ENCODE data around the gene KRT86.
"Not testable (repeated sequence)": the region's sequence is repeated elsewhere in the genome, so short reads cannot be mapped to it uniquely, and the experiment has no call there.

Gene KRT86

DNA sequence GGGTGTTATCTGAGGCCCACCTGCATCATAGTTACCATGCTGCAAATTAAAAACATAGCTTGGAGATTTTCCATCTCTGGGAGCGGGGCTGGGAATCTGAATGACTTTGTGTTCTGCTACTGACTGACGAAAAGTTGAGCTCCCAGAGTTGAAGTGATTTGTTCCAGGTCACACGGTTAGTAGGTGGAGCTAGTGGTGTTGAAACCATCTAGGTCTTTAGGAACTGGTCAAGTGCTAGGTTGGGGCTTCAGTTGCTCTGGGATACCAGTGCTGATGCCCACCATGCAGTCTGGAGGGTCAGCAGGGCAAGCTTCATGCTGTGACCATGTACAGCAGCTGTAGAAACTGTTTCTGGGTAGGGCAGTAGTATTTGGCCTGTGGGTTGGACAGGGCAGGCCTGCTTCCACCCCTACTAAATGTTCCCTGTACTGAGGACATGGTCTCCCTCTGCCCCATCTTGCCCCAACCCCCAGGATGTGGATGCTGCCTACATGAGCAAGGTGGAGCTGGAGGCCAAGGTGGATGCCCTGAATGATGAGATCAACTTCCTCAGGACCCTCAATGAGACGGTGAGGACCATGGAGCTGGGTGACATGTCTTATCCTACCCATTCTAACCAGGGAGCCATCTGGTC, 36.1 kb upstream of the KRT86 start:
- Histone ChIP-seq H3K4me3 (ENCODE audit: low read depth, low read length) (no peak overlapping the region), H3K27ac (no peak overlapping the region), H3K27me3 (replicated peaks) (no peaks in the 10 kb centered on the region), H3K36me3 (replicated peaks) (peaks cover 6% of the 10 kb centered on the region)
- TF ChIP-seq, protein P1, sequence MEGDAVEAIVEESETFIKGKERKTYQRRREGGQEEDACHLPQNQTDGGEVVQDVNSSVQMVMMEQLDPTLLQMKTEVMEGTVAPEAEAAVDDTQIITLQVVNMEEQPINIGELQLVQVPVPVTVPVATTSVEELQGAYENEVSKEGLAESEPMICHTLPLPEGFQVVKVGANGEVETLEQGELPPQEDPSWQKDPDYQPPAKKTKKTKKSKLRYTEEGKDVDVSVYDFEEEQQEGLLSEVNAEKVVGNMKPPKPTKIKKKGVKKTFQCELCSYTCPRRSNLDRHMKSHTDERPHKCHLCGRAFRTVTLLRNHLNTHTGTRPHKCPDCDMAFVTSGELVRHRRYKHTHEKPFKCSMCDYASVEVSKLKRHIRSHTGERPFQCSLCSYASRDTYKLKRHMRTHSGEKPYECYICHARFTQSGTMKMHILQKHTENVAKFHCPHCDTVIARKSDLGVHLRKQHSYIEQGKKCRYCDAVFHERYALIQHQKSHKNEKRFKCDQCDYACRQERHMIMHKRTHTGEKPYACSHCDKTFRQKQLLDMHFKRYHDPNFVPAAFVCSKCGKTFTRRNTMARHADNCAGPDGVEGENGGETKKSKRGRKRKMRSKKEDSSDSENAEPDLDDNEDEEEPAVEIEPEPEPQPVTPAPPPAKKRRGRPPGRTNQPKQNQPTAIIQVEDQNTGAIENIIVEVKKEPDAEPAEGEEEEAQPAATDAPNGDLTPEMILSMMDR (IDR thresholded peaks at IDR 0.05; ENCODE audit: low read depth, low read length, missing control alignments): no peak
- DNase-seq: no peak
- in situ Hi-C loops (cut with HindIII; ENCODE audit: low pct_ligation_motif_present, low sequenced_read_pairs): no loop called here

DNA sequence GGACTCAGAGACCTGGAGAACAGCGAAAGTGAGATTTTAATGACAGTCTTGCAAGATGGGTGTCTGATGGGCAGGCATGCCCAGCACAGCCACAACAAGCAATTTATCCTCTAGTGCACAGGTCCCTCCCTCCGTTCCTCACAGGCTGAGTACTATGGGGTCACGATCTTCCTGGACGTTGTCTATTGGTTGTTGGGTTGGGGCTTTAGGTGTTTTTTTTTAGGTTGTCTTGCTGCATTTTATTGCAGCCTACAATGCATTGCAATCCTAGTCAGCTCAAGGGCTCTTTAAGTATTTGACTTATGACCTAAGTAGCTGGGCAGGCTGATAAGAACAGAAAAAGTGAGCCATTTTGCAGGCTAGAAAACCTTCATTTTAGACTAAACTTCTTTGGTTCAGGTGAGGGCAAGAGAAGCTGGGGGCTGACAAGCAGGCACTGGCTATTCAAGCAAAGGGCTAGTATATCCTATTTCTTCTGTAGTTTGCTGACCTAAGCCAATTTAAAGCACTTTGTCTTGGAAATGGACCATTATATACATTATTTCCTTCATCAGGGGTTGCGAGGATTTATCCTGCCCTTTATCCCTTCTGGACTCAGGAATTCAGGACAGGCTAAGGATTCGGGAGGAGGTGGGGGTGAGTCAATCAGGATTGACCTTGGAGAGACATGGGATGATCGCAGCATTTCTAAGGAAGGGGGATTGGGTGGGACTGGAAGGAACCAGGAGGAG, 35.4 kb upstream of the KRT86 start:
- in situ Hi-C loops (cut with HindIII; ENCODE audit: low pct_ligation_motif_present, low sequenced_read_pairs): no loop called here
- Histone ChIP-seq H3K4me3 (ENCODE audit: low read depth, low read length) (no peak overlapping the region), H3K36me3 (replicated peaks) (peaks cover 6% of the 10 kb centered on the region), H3K27me3 (replicated peaks) (no peaks in the 10 kb centered on the region), H3K27ac (no peak overlapping the region)
- TF ChIP-seq, protein P1 (IDR thresholded peaks at IDR 0.05; ENCODE audit: low read depth, low read length, missing control alignments): no peak
- DNase-seq: no peak

DNA sequence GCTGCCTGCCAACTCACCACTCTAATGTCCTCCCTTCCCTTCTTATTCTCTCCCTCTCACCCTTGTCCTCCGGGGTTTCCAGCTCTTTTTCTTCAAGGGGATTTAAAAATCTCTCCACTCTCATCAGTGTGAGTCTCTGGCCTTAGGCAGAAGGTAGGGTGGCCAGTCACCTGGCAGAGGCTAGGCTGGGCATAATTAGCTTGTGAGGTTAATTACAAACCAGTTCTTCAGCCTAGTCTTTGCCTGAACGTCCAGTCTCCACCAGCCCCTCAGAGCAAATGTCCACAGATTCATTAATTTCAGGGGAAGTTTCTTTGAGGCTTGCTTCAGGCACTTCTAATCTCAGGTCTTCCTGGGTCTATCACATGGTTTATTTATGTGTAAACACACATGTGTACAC, 34.7 kb upstream of the KRT86 start:
- in situ Hi-C loops (cut with HindIII; ENCODE audit: low pct_ligation_motif_present, low sequenced_read_pairs): no loop called here
- TF ChIP-seq, protein P1 (IDR thresholded peaks at IDR 0.05; ENCODE audit: low read depth, low read length, missing control alignments): no peak

DNA sequence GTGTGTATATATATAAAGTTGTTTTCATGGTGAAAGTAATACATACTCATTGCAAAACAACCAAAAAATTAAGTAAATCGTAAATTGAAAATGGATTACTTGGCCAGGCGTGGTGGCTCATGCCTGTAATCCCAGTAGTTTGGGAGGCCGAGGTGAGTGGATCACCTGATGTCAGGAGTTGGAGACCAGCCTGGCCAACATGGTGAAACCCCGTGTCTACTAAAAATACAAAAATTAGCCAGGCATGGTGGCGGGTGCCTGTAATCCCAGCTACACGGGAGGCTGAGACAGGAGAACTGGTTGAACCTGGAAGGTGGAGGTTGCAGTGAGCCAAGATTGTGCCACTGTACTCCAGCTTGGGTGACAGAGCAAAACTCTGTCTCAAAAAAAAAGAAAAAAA, 34.2 kb upstream of the KRT86 start:
- H3K4me3 ChIP-seq (ENCODE audit: low read depth, low read length); H3K36me3 ChIP-seq (replicated peaks); in situ Hi-C loops (cut with HindIII; ENCODE audit: low pct_ligation_motif_present, low sequenced_read_pairs); DNase-seq; H3K27me3 ChIP-seq (replicated peaks); H3K27ac ChIP-seq: not testable (repeated sequence)

More for the DNA sequence above, 34.7 kb upstream of the KRT86 start:
- no peak for DNase-seq
- Histone ChIP-seq H3K36me3 (replicated peaks) (peaks cover 6% of the 10 kb centered on the region), H3K4me3 (ENCODE audit: low read depth, low read length) (no peak overlapping the region), H3K27ac (no peak overlapping the region), H3K27me3 (replicated peaks) (no peaks in the 10 kb centered on the region)

DNA sequence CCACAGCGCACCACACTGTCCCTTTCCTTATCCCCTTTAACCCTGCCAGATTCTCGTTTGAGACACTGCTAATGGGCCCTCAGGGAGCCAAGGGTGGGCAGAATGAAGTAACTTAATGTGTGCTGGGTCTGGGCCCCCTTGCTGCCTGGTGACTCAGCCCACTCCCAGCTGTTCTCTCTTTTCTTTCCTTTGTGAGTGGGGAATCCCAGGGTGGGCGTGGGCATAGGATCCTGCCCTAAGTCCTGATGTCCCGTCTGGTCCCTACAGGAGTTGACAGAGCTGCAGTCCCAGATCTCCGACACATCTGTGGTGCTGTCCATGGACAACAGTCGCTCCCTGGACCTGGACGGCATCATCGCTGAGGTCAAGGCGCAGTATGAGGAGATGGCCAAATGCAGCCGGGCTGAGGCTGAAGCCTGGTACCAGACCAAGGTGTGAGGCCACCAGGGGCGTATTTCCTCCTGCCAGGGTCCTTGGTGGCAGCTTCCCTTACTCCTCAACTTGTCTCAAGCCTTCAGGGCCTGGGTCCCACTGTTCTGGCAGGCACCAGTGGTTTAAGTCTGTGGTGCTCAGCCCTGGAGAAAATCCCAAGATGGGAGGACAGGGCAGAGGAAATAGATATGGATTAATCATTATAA, 33.1 kb upstream of the KRT86 start:
- in situ Hi-C loops (cut with HindIII; ENCODE audit: low pct_ligation_motif_present, low sequenced_read_pairs): no loop called here
- TF ChIP-seq, protein P1 (IDR thresholded peaks at IDR 0.05; ENCODE audit: low read depth, low read length, missing control alignments): no peak
- no peaks in the 10 kb centered on the region for H3K27me3 ChIP-seq (replicated peaks)
- peaks cover 6% of the 10 kb centered on the region for H3K36me3 ChIP-seq (replicated peaks)
- no peak for DNase-seq
- H3K27ac ChIP-seq: no peak overlapping the region
- no peak overlapping the region for H3K4me3 ChIP-seq (ENCODE audit: low read depth, low read length)

DNA sequence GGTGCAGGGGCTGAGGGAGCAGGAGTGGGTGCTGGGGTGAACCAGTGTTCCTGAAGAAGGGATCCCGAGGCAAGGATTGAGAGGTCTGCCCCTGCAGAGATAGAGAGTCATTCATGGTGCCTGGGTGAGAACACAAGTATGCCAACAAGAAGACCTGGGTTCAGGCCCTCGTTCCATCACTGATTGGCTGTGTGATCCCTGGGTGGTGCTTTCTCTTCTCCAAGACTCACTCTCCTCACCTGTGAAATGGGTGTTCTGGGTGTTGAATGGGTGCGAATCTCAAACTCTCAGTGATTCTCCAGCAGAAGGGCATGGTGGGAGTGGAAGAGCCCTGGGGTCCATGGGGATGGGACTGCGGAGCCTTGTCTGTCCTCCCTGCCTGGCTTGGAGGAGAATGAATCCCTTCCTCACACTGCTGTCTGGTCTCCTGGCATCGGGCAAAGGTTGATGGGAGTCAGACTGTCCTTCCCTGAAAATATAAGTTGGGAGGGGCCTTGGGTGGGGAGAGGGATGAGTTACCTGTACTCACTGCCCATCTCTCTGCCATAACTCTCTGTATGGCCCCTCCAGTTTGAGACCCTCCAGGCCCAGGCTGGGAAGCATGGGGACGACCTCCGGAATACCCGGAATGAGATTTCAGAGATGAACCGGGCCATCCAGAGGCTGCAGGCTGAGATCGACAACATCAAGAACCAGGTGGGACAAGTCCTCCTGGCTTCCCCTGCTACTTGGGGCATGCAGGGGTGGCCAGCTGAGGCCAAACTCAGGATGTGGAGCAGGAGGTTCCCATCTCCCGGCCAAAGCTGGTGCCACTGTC, 31.8 kb upstream of the KRT86 start:
- H3K27ac ChIP-seq: no peak overlapping the region
- no peak overlapping the region for H3K4me3 ChIP-seq (ENCODE audit: low read depth, low read length)
- TF ChIP-seq, protein P1 (IDR thresholded peaks at IDR 0.05; ENCODE audit: low read depth, low read length, missing control alignments): no peak
- H3K27me3 ChIP-seq (replicated peaks): no peaks in the 10 kb centered on the region
- in situ Hi-C loops (cut with HindIII; ENCODE audit: low pct_ligation_motif_present, low sequenced_read_pairs): no loop called here
- H3K36me3 ChIP-seq (replicated peaks): no peaks in the 10 kb centered on the region
- DNase-seq: no peak
